SK-N-MC (cell line): ENCODE results near the gene LTBP4.
"Not testable (repeated sequence)": the region's sequence is repeated elsewhere in the genome, so short reads cannot be mapped to it uniquely, and the experiment has no call there.

ENCODE experiments used
- DNase-seq: peaks from one replicate; pipeline ENCODE4 v3.0.0-alpha.2; 2011; ENCODE audit warnings: low read depth, low spot score
- H3K27ac ChIP-seq: fragments of 200-600 bp; sonication (generic); 2 replicates; pipeline ENCODE4 v1.5.1; 2016; ENCODE audit warnings: mixed run types
- H3K36me3 ChIP-seq: fragments of 200-600 bp; sonication (generic); 2 replicates; pipeline ENCODE4 v1.6.1; 2017; ENCODE audit warnings: antibody characterized with exemption, low read length, mixed read lengths; ENCODE audit not compliant: insufficient read depth
- H3K4me3 ChIP-seq: fragments of 200-600 bp; sonication (generic); 2 replicates; pipeline ENCODE4 v1.5.1; 2016
- H3K9ac ChIP-seq: fragments of 200-600 bp; sonication (generic); 2 replicates; pipeline ENCODE4 v1.8.0; 2017; ENCODE audit warnings: mixed run types, mixed read lengths; ENCODE audit not compliant: insufficient read length
- H3K9me3 ChIP-seq: fragments of 200-600 bp; sonication (generic); 2 replicates; pipeline ENCODE4 v1.6.1; 2017; ENCODE audit warnings: low read depth, mild to moderate bottlenecking, antibody characterized with exemption, low read length, moderate library complexity, mixed read lengths
- EZH2 ChIP-seq: fragments of 200-600 bp; sonication (generic); IDR thresholded peaks from one replicate; pipeline ENCODE4 v1.6.1; 2017; ENCODE audit warnings: antibody characterized with exemption
- FOXP2 ChIP-seq: optimal IDR thresholded peaks from 2 replicates; pipeline ENCODE3; 2011; ENCODE audit warnings: mild to moderate bottlenecking, moderate library complexity; ENCODE audit not compliant: insufficient read depth; ENCODE audit errors: extremely low read length, control extremely low read depth
- POLR2AphosphoS5 ChIP-seq: IDR thresholded peaks from 2 replicates; pipeline ENCODE4 v1.6.1; 2012; ENCODE audit warnings: mild to moderate bottlenecking, low read depth, low read length, borderline replicate concordance

The LTBP4 gene

DNA sequence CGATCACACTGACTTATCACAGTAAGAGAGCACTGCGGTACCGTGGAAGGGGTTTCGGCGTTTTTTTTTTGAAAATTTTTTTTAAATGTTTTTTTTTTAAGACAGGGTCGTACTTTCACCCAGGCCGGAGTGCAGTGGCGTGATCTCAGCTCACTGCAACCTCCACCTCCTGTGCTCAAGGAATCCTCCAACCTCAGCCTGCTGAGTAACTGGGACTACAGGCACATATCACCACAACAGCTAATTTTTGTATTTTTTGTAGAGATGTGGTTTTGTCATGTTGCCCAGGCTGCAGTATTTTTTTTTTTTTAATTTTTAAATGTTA lies 19.0 kb downstream of the LTBP4 start:
- Histone ChIP-seq H3K9ac (no peak overlapping the region), H3K9me3 (no peaks in the 10 kb centered on the region), H3K27ac (no peak overlapping the region), H3K4me3 (no peak overlapping the region), H3K36me3 (peaks cover 35% of the 10 kb centered on the region)
- DNase-seq, result no peak
- no peak for TF ChIP-seq FOXP2
- TF ChIP-seq POLR2AphosphoS5, result no peak
- no peak for TF ChIP-seq EZH2

- Histone ChIP-seq H3K9me3 (no peaks in the 10 kb centered on the region), H3K4me3 (no peak overlapping the region), H3K9ac (no peak overlapping the region), H3K27ac (no peak overlapping the region), H3K36me3 (peaks cover 37% of the 10 kb centered on the region)
- no peak for DNase-seq
- TF ChIP-seq EZH2, result no peak
- no peak for TF ChIP-seq FOXP2
- TF ChIP-seq POLR2AphosphoS5, result no peak
Measured at GRCh38 chr19:40621283-40621682, 20.1 kb downstream of the LTBP4 start.

DNA sequence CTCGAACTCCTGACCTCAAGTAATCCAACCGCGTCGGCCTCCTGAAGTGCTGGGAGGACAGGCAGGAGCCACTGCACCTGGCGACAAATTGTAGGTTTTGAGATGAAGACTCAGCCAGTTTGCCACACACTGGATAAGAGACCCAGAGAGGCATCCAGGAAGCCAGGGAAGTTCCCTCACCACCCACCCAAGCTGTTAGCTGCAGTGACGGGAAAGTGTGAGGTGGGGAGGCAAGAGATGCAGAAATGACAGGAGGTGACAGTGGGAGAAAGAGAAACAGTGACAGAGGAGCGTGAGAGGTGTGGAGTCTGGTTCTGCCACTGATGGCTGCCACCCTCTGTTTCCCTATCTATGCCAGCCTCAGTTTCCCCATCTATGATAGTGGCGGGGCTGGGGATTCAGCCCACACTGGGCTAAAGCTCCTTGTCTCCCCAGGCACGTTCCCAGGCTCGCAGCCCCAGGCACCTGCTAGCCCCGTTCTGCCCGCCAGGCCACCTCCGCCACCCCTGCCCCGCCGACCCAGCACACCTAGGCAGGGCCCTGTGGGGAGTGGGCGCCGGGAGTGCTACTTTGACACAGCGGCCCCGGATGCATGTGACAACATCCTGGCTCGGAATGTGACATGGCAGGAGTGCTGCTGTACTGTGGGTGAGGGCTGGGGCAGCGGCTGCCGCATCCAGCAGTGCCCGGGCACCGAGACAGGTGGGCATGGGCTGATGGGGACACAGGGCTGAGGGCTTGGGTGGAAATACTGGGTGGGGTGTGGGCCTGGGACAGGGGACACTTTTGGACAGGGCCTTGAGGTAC lies 21.0 kb downstream of the LTBP4 start:
- TF ChIP-seq FOXP2, result no peak
- TF ChIP-seq EZH2, result no peak
- TF ChIP-seq POLR2AphosphoS5, result no peak
- H3K4me3 ChIP-seq, result no peak overlapping the region
- no peak for DNase-seq
- no peak overlapping the region for H3K9ac ChIP-seq
- no peak overlapping the region for H3K27ac ChIP-seq
- peaks cover 38% of the 10 kb centered on the region for H3K36me3 ChIP-seq
- H3K9me3 ChIP-seq, result no peaks in the 10 kb centered on the region

- TF ChIP-seq FOXP2, result no peak
- TF ChIP-seq EZH2, result no peak
- no peak for TF ChIP-seq POLR2AphosphoS5
- H3K36me3 ChIP-seq, result peaks cover 43% of the 10 kb centered on the region
- no peak for DNase-seq
- H3K27ac ChIP-seq, result no peak overlapping the region
- H3K9me3 ChIP-seq, result no peaks in the 10 kb centered on the region
- H3K9ac ChIP-seq, result no peak overlapping the region
- no peak overlapping the region for H3K4me3 ChIP-seq
Measured at GRCh38 chr19:40622773-40623075, 21.6 kb downstream of the LTBP4 start.

- no peak for DNase-seq
- no peak overlapping the region for H3K27ac ChIP-seq
- no peaks in the 10 kb centered on the region for H3K9me3 ChIP-seq
- peak overlapping the region; percentile 24; the same call in 1 of the 2 replicates for H3K4me3 ChIP-seq
- H3K36me3 ChIP-seq, result peaks cover 43% of the 10 kb centered on the region
- H3K9ac ChIP-seq, result no peak overlapping the region
- no peak for TF ChIP-seq EZH2
- no peak for TF ChIP-seq POLR2AphosphoS5
- TF ChIP-seq FOXP2, result no peak
Measured at GRCh38 chr19:40623403-40624251, 22.5 kb downstream of the LTBP4 start.

GRCh38 chr19:40624369-40625153 lies 23.4 kb downstream of the LTBP4 start:
- H3K36me3 ChIP-seq, result peaks cover 36% of the 10 kb centered on the region
- H3K27ac ChIP-seq, result 0 out of 2 replicates have a peak overlapping the region, but pooled peaks have one; percentile 25
- H3K9me3 ChIP-seq, H3K4me3 ChIP-seq, H3K9ac ChIP-seq, DNase-seq: not testable (repeated sequence)

DNA sequence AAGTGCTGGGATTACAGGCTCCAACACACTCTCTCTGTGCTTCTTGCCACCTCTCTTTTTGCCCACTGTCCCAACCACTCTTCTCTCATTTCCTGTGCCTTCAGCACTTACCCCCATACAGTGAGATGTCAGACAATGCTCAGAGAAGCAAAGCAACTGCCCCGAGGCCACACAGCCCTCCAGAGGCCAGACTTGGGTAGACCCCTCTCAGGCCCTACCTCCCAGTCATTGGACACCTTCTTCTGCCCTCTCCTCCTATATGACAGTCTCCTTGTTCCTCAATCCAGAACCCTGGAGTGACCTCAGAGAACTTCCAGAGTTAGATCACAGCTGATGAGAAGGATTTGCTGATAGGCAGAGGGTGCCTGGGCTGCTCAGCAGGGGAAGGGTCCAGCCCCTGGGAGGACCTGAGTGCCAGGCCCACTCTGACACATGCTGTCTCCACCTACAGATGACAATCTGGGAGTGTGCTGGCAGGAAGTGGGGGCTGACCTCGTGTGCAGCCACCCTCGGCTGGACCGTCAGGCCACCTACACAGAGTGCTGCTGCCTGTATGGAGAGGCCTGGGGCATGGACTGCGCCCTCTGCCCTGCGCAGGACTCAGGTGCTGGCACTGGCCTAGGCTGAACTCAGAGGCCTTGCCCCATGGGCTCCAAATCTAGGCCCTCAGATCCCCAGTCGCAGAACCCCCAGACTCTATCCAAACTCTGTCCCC lies 24.4 kb downstream of the LTBP4 start:
- TF ChIP-seq POLR2AphosphoS5 (no peak), FOXP2 (no peak), EZH2 (no peak)
- no peak for DNase-seq
- Histone ChIP-seq H3K9me3 (no peaks in the 10 kb centered on the region), H3K9ac (no peak overlapping the region), H3K4me3 (no peak overlapping the region), H3K27ac (no peak overlapping the region), H3K36me3 (peaks cover 32% of the 10 kb centered on the region; the same call in 1 of the 2 replicates)
